ENCODE measurements around the gene GPR65.
"Not testable (repeated sequence)": the region's sequence is repeated elsewhere in the genome, so short reads cannot be mapped to it uniquely, and the experiment has no call there.

Gene GPR65

DNA sequence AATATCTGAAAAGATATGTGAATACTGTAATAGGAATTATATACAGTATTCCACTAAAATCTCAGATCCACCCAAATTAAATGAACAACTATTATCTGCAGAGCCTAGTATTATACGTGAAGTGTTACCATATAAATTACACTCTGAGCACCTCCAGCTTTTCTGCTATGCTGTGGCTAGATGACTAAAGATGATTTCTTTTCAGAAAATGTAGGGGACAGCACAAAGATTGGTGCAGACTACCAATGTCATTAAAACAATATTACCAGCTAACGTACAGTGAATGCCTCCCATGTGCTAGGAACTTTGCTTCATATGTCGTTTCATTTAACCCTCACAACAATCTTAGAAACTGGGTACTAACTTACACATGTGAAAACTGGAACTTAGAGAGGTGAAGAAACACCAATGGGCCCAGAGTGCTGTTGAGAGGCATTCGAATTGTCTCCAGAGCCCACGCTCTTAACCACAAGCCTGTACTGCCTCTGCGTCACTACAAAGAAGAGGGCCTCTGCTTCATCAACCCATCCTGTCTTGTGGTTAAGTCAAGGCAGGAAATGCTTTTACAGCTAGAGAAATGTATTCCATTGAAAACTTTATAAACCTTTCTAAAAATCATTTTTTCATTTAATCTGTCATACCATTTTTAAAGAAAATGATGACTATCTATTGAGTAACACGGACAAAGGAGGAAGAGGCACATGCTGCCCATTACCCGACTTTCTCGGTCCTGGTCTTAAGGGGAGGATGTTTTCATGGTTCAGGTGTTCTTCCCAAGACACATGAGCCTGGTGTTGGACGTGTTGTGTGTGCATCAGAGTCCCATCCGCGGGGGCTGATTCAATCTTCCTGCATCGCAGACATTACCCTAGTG, 1.3 kb downstream of the GPR65 start:
- no peak for DNase-seq

DNA sequence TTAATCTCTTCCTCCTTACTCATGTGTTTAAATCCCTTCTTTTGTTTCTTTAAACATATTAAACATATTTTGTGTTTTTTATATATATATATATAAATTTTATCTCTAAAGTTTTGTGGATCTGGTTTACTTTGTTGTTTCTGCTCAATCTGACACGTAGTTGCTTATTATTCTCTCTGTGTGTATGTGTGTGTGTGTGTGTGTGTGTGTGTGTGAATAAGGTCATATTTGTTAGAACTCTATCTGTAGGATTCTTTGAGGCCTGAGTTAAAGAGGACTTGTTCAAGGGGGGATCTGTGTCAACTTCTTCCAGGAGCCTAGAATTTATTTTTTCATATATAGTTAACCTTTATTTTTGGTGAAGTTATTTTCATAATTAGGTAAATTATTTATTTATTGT, 2.7 kb downstream of the GPR65 start:
- no peak for DNase-seq

DNA sequence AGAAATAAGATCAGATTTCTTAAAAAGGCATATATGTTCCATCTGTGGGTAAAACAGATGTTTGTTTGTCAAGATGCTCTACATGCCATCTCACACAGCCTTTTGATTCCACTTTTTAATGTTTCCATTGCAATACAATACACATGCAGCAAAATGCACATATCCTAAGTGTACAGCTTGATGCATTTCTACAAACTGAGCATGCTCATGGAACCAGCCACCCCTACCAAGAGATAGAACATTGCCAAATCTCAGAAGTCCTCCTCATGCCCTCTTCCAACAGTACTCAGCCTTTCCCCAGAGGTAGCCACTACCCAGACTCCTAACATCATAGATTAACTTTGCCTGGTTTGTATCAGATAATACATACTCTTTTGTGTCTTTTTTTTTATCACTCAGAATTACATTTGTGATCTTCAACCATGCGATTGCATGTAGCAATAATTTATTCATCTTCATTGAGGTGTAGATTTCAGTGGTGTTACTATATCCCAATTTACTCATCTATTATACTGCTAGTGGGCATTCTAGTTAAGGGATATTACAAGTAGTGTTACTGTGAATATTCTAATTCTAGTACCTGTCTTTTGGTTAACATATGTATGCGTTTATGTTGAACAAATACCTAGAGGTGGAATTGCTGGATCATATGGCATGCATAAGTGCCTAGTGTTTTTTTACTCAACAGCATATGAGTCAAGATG, 3.3 kb downstream of the GPR65 start:
- DNase-seq: no peak

DNA sequence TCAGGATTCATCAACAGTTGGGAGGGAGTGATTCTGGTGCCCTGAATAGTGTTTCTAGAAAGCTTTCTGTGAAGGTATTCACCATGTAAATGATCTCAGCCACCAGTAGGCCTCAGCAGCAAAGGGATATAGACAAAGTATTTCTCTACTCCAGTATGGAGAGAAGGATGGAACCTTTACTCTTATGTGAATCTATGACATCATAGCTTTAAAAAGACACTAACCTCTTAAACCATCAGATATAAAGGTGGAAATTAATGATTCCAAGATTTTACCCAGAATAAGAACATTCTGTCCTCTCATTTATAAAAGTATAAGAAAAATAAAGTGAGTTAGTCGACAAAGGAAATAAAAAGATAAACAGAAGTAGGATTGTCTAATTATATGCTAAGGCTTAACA, 4.6 kb downstream of the GPR65 start:
- no peak for DNase-seq

DNA sequence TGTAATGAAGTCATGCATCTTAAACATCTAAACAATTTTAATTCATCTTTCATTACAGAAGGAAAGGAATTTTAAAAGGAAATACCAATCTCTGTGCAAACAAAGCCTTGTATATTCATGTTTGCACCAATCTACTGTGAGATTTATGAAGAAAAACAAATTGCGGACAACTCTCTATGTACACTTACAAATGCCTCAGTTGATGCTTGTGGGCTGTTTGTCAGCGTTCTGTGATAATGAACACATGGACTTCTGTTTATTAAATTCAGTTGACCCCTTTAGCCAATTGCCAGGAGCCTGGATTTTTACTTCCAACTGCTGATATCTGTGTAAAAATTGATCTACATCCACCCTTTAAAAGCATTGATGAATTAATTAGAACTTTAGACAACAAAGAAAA, 5.4 kb downstream of the GPR65 start:
- no peak for DNase-seq

DNA sequence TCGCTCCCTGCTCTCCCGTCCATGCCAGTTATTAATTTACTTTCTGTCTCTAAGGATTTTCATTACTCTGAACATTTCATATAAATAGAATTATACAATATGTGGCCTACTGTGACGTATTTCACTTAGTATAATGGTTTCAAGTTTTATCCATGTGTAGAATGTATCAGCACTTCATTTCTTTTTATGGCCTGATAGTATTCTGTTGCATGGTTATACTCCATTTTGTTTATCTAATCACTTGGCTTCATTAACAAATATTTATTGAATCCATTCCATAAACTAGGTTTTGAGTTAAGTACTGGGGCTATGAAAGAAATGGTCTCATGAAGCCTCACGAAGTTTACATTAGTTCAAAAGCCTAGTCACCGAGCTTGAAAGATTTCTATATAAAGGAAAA, 7.6 kb downstream of the GPR65 start:
- no peak for DNase-seq

DNA sequence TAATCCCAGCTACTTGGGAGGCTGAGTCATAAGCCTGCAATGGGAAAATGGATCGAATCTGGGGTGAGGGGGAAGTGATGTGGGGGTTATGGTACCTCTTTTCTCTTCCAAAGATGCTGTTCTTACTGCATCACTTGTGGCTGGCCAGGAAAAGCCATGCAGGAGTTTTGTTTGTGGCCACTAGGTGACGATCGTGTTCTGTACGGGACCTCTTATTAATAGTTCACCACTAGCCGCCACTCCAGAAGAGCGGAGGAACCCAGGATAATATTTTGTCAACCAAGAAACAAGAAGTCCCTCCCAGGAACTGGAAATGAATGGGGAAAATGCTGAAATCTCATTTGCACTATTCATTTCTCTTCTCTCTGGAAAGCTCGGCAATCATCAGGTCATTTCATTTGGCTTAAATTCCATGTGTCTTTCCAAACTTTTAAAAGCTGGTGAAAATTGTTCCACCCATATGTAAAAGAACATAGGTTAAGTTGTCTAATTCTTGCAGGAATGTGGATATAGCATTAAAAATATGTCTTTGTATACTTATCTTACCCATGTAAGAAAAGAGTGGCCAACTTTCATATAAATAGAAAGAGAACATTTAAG, 8.9 kb downstream of the GPR65 start:
- DNase-seq: peak; percentile 56

DNA sequence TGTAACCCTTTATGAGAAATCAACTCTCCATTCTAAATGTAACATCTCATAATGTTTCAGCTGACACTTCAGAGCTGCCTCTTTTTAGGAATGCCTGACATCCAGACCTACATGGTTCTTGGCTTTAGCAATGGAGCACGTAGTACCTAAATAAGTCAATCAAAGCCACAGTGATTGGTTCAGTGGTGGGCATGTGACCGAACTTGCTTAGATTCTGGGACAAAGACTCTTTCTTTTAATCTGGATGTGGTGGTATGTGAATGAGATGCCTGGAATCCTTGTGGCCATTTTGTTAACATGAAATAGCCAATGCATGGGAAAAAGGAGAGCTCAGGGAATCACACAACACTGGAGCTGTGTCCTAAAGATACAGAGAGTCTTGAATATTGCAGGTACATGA, 11.8 kb downstream of the GPR65 start:
- DNase-seq: no peak

DNA sequence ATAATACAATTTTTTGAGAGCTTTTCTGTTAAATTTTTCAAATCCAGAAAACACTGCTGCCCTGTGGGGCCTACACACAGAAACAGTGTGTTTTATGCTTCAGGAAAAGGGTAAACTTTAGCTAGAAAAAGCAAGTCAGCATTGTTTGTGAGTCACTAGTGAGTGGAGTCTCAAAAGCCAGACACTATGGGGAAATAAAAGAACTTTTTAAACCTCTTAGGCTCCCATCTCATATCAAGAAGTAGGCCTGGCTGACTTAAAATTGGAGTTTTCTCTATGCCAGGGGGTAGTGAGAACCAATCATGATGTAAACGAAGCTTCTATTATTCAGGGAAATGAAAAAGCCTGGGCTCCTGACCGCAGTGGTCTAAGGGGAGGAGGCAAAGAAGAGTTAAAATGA, 12.6 kb downstream of the GPR65 start:
- DNase-seq: no peak

DNA sequence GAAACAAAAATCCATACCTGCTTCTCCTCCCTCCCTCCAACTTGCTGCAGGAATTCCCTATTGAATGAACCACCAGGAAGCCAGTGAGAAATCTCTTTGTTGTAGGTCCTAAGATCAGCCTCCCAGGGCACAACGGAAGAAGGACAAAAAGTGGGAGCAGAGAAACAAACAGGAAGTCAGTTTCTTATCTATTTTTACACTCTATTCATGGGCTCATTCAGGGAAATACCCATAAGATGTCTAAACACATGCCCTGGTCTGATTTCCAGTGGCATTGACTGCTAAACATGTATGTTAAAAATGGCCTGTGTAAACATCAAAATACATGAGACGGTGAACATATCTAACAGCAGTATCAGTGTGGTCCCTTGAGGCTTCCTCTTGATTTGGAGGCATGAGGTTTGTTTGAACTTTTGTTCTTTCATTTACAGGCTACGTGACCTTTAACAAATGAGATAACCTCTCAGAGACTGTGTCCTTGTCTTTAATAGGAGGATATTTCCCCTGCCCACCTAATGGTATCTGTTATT, 18.8 kb downstream of the GPR65 start:
- DNase-seq: no peak

DNA sequence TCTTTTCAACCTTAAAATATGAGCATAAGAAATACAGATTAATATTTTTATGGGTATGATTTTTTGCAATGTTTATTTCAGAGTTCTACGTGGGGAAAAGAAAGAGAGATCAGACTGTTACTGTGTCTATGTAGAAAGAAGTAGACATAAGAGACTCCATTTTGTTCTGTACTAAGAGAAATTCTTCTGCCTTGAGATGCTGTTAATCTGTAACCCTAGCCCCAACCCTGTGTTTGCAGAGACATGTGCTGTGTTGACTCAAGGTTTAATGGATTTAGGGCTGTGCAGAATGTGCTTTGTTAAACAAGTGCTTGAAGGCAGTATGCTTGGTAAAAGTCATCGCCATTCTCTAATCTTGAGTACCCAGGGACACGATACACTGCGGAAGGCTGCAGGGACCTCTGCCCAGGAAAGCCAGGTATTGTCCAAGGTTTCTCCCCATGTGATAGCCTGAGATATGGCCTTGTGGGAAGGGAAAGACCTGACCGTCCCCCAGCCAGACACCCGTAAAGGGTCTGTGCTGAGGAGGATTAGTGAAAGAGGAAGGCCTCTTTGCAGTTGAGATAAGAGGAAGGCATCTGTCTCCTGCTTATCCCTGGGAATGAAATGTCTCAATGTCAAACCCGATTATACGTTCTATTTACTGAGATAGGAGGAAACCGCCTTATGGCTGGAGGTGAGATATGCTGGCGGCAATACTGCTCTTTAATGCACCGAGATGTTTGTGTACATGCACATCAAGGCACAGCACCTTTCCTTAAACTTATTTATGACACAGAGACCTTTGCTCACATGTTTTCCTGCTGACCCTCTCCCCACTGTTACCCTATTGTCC, 19.5 kb downstream of the GPR65 start:
- not testable (repeated sequence) for DNase-seq

DNA sequence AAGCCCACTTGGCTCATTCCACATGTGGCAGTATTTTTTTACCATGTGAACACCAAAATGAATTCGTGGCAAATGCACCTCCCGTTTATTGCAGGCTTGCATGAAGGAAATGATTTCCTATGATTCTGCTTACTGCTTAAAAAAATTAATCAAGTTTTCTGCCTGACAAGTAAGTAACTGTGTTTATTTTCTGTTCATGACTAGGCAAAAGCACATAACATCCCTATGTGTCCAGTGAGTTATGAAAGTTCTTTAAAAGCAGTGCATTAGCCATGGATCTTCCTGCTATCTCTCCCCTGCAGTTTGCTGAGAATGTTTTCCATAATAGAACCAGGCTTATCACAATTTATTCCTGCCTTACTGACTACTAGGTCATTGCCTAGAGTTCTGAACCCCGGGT, 20.4 kb downstream of the GPR65 start:
- no peak for DNase-seq

DNA sequence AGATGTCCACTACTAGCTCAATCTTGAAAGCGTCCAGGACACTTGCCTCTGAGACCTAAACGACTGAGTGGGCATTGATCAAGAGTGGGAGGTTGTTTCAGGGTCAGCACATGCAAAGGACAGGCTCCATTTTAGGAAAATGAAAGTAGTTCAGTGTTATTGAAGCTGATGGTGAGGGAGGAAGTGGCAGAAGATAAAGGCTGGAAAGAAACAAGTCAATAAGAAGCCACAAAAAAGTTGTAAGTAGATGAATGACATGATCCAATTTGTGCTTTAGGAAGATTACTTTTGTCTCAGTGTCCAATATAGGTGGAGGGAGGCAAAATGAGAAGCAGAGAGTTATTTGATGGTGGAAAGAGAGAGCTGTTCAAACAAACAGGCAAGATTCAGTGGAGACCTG, 22.0 kb downstream of the GPR65 start:
- no peak for DNase-seq

DNA sequence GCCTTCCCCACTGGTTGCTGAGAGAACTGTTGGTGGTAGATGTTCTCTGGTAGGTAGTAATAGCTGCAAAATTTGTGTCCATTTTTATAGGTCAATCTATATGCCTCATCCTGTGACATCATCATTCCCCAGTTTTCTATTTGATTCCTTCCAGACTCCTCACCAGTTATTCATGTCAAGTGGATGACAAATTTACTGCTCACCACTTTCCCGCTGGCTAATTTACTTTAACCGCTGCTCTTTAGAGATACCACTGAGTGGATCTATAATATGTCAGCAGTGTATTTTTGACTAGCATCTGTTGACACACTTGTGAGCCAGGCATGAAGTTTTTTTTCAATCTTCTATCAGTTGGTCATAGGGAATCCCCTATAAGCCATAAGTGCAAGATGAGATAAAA, 24.6 kb downstream of the GPR65 start:
- no peak for DNase-seq

DNA sequence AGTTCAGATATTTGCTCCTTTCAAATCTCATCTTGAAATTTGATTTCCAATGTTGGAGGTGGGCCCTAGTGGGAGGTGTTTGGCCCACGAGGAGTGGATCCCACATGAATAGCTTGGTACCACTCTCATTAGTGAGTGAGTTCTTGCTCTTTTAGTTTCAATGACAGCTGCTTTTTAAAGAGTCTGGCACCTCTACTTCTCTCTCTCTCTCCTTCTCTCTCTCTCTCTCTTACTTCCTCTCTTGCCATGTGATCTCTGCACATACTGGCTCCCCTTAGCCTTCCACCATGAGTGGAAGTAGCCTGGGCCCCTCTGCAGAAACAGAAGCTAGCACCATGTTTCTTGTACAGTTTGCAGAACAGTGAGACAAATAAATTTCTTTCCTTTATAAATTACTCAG, 25.1 kb downstream of the GPR65 start:
- no peak for DNase-seq

DNA sequence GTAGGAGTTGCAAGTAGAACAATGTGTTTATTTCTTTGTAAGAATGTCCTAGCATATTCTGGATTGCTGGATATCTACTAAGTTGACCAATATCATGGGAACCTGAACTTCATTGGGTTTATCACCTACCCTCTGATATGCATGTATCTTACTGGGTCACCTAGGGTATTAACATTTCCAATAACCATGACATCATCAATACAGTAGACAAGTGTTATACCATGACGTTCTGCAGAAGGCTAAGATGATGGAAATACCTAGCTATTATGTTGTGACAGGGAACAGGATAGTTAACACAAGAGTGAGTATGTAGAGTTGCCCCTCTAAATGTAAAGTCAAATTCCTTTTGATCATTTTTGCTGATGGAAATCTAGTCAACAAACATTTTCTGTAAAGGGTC, 26.0 kb downstream of the GPR65 start:
- DNase-seq: no peak

DNA sequence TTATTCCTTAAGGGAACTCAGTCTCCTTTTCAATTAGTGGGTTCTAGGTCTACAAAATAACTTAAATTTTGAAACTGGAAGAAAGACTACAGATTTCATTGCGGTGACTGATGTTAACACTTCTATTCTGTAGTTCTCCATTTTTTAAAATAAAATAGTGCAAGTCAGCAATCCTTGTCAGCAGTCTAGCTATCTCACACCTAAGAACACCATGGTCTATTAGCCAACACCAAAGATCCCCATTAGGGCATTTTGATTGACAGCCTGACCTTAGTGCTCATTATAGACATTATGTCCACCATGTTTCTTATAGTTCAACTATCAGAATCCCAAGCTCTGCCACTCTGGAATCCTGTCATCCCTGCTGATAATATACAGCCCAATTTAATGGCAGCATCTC, 27.4 kb downstream of the GPR65 start:
- DNase-seq: no peak

DNA sequence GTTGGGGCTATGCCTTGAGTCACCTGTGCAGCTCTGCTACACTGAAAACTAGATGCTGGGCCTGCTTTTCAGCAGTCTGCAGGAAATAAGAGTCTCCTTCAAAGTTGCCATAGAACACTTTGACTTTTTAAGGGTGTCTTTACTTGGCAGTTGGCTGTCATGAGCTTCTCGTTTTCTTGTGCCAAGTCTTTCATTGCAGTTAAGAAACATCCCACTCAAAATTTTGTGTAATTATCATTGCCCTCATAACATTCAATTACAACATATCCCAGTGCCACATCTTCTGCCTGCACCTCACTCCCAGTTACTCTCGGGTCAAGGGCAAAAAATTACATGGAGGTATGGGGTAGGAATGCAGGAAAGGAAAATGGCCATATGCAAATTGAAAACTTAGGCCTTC, 29.1 kb downstream of the GPR65 start:
- no peak for DNase-seq

DNA sequence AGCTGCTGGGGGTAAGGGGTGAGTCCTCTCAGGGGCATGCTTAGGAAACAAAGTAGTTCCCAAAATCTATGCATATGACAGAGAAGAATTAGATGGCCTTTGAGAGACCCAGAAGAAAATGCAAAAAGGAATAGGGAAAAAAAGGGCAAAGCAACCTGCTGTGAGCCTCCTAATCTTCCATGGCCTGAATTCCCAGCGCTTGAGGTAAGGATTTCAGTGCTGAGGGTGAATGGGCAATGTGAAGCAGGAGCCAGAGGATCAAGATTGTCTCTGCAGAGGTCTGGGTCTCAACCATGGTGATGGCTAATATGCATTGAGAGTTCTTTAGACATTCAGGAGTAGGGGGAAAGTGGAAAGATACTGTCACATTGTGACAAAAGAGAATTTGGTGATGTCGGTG, 31.5 kb downstream of the GPR65 start:
- DNase-seq: no peak

DNA sequence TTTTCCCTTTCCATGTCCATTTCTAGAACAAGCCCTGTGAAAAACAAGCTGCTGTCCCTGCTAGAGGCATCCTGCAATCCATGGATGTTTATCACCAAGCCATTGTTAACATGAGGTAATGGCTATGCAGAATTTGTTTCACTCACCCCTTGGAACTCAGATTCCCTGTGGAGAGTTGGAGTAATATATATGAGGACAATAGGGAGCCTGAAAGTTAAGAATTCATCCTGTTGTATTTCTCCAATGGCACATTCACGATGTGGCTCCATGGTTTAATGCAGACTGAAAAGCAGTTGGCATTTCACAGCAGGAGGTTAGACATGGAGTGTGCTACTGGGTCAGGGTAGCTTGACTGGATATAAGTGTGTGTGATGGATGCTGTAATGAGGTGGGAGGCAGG, 32.4 kb downstream of the GPR65 start:
- no peak for DNase-seq

DNA sequence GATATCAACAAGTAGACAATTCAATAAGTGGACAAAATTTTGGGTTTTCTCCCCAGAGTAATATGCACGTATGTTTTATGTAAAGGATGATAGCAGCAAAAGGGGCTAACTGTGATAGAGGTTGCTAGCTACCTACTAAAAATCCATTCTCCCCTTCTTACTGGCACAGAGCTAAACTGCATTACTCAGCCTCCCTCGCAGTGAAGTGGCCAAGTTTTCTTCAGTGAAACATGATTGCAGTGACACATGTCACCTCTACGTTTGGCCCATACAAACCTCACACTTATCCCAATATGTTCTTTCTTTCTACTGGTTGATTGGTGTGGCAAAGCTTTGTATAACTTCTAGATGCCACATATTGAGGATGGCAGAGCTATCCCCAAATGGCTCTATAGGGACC, 34.3 kb downstream of the GPR65 start:
- DNase-seq: no peak

DNA sequence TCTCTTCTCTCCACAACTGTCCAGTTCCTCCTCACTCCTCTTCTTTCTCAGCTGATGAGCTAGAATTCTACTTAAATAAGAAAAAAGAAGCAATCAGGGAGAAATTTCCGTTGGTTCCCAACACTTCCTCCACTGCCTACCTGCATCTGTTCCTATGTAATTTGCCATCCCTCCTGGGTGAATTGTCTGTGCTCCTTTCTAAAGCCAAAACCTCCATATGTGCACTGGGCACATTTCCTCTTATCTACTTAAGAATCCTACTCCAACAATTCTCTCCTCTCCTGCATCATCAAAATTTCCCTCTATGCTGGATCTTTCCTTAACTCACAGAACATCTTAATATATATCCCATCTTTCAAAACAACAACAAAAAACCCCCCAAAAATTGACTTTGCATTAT, 35.2 kb downstream of the GPR65 start:
- no peak for DNase-seq

All from HCEC 1CT (cell line).